ENCODE measurements around the gene TAB2.
"Not testable (repeated sequence)": the region's sequence is repeated elsewhere in the genome, so short reads cannot be mapped to it uniquely, and the experiment has no call there.

The TAB2 gene

GRCh38 chr6:149313070-149313469 lies 4.4 kb upstream of the TAB2 start:
- no peak for DNase-seq

- DNase-seq, result no peak
These were observed 3.7 kb upstream of the TAB2 start for GRCh38 chr6:149313861-149314260.

GRCh38 chr6:149314325-149314905 lies 3.1 kb upstream of the TAB2 start:
- DNase-seq, result no peak

DNA sequence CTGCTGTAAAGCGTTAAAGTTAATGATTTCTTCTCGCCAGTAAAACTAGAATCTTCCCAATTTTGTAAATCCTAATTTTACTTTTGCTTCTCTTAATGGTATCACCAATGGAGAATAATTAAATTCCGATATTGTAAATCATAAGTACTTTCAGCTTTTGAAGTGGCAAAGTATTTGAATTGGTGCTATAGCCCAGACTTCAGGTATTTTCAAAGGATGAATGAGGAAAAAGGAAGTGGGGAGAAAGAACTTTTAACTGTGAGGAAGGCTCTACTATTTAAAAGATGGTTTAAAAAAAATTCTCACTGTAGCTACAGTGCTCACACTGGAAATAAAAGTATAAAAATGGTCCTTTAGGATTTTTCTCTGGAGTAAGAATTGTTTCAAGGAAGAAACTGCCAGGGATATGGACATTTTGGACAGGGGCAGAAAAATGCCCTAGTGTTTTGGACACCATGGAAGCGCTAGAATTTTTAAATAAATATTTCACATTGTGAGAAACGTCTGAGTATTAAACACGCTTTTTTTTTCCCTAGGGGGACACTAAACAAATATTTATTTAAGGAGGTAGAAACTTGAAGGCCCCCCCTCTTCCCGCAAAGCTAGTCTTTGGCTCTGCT lies 1.3 kb upstream of the TAB2 start:
- no peak for DNase-seq

- peak; percentile 86 for DNase-seq
These were observed 520 bp upstream of the TAB2 start for GRCh38 chr6:149316740-149317643.

DNA sequence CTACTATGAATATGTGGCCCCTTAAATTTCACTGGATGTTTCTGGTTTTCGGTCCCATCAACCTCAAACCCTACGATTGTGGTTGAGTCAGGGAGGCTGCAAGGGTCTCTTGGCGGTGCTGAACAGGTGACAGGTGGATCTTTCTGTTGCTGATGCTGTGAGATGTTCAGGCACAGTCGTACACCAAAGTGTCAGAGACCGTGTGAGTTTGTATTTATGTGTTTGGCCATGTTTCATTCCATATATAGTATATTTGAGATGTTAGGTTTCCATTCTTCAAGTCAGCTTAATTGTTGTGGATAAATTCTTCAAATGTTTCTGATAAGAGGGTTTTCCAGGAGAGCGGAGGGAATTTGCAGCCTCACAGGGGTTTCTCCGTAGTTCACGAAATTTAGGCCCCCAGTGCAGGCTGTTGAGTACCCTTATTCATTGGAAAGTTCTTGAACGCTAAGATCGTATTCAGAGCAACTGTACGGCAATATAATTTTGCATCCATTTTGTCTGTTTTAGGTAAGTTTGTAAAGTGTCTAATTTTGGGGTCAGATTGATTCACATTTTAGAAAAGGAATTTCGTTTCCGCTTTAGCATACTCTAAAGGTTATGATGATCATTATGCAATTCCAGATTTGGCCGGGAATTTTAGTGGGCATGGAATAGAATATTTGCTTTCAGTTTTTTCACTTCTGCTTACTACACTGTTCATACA lies 1.2 kb downstream of the TAB2 start:
- no peak for DNase-seq

DNA sequence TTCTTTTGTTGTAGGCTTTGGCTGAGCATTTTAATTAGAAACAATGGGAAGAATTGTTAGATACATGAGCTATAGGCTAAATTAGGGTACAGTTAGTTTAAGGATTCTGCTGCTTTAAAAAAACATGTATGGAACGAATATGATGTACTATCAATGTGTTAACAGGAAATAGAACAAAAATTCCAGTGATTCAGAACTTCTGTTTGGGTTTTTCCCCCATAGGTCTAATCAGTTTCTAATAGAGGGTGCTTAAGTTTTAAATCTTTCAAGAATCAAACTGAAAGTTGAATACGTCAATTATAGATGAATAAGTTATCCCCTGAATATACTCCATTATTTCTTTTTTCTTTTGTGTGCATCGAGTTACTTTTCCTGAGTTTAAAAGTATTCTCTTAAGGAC lies 1.9 kb downstream of the TAB2 start:
- no peak for DNase-seq

- not testable (repeated sequence) for DNase-seq
These were observed 2.5 kb downstream of the TAB2 start for GRCh38 chr6:149320016-149320415.

GRCh38 chr6:149320796-149321195 lies 3.3 kb downstream of the TAB2 start:
- DNase-seq, result no peak

GRCh38 chr6:149323353-149323752 lies 5.8 kb downstream of the TAB2 start:
- DNase-seq, result no peak

DNA sequence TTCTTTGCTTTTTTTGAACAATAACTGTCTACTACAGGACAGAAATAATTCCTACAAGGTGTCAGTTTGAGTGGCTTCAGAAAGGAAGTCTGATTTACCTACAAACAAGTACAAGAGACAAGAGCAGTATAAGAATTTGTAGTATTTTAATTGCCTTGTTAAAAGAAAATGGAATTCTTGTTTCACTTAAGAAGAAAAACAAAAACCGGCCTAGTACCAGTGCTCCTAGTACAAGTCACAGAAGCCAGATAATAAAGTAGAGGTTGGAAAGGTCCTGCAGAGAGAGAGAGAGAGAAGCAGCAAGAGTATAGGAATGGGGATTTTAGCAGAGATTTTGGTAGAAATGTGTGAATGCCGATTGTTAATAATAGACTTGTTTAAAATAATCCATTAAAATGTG lies 6.4 kb downstream of the TAB2 start:
- no peak for DNase-seq

DNA sequence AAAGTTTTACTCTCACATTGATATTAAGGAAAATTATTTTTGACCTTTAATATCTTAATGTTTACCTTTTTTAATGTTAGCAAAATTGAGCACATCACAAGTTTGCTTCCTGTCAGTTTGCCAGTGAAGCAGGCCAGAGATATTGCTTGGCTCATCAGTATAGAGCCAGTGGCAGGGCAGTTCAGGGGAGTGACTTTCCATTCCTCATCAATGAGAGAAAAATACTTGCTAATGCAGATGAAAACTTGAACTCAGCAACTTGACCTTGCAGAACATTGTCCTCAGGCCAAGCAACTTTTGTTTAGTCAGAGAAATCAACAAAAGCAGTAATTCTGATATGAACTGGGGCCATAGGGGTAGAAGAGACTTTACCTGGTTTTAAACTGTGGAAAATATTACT lies 6.9 kb downstream of the TAB2 start:
- no peak for DNase-seq

DNA sequence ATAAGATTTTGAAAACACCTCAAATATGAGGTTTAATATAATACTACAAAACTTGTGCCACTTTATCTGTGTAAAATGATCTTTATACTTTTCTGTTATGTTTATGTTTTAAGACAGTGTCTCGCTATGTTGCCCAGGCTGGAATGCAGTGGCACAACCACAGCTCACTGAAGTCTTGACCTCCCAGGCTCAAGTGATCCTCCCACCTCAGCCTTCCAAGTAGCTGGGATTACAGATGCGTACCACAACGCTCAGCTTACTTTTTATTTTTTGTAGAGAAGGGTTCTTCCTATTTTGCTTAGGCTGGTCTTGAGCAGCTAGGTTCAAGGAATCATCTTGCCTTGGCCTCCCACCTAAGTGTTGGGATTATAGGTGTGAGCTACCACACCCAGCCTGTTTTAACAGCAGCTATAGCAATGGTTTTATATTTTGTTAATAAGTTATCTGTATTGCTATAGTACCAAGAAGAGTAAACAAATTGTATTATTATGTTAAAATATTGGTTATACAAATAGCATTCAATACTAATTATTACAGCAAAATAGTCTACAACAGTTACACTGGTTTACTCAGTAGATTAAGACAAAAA lies 8.2 kb downstream of the TAB2 start:
- no peak for DNase-seq

DNA sequence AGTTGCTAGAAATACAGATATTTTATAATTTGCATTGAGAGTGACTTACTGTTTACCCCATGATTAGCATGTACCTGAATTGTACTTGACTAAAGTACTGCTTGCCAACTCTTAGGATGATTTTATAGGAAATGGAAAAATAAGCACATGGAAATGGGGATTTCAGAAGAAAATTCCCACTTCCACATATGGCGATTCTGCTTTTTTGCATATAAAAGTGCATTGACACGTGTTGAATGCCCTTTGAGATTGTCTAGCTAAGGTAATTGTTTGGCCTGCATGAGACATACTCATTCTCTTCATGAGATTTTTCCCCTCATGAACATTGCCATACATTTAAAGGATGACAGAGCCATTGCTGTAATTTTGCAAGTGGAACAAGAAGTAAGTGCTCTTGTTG lies 10.1 kb downstream of the TAB2 start:
- DNase-seq, result no peak

DNA sequence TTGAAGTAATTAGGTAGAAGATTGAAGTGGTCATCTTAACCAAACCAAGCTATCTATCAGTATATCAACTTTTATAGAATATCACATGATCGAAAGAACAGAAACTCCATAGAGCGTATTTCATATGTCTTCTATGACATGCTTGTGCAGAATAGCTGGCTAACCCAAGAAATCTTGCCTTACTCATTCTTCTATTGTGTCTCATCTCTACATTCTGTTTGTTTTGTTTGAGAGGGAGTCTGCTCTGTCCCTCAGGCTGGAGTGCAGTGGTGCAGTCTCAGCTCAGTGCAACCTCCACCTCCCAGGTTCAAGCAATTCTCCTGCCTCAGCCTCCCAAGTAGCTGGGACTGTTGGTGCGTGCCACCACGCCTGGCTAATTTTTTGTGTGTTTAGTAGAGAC lies 10.6 kb downstream of the TAB2 start:
- no peak for DNase-seq

DNA sequence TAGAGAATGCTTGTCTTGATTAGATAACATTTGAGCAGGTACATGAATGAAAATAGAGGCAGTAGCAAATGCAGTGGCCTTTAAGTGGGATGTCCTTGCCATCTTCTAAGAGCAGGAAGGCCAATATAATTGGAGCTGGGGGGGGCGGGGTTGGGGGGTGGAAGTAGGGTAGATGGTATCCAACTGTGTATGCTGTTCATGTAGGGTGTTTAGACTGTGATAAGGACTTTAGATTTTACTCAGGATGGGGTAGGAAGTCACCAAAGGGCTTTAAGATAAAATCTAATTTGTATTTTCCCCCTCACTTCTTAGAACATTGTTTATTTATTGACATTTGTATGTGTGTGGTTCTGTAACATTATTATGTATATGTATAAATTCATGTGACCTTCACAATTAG lies 12.0 kb downstream of the TAB2 start:
- no peak for DNase-seq

GRCh38 chr6:149330133-149330532 lies 12.6 kb downstream of the TAB2 start:
- DNase-seq, result no peak

GRCh38 chr6:149331043-149331807 lies 13.7 kb downstream of the TAB2 start:
- DNase-seq, result no peak

- no peak for DNase-seq
These were observed 14.4 kb downstream of the TAB2 start for GRCh38 chr6:149331871-149332270.

- DNase-seq, result no peak
These were observed 15.2 kb downstream of the TAB2 start for GRCh38 chr6:149332602-149333265.

GRCh38 chr6:149333266-149333620 lies 15.7 kb downstream of the TAB2 start:
- DNase-seq, result no peak

- no peak for DNase-seq
These were observed 16.7 kb downstream of the TAB2 start for GRCh38 chr6:149334201-149334600.
